ENCODE data around the gene FRS2.
A peak's percentile ranks its signal among the peaks of the same experiment; 100 is the strongest.

FRS2 gene

GRCh38 chr12:69459477-69459876 lies 10.7 kb upstream of the FRS2 start:
- peak; percentile 9 for FAIRE-seq
- no peak for DNase-seq (ENCODE audit: insufficient read length, low spot score)

GRCh38 chr12:69464428-69464827 lies 5.8 kb upstream of the FRS2 start:
- DNase-seq (ENCODE audit: insufficient read length, low spot score) = no peak
- FAIRE-seq = no peak

GRCh38 chr12:69466867-69467266 lies 3.3 kb upstream of the FRS2 start:
- no peak for FAIRE-seq
- DNase-seq (ENCODE audit: insufficient read length, low spot score) = no peak

- FAIRE-seq = no peak
- DNase-seq (ENCODE audit: insufficient read length, low spot score) = no peak
Observed at GRCh38 chr12:69467366-69467765, 2.8 kb upstream of the FRS2 start.

GRCh38 chr12:69468237-69469026 lies 1.8 kb upstream of the FRS2 start:
- FAIRE-seq (no peak), DNase-seq (ENCODE audit: insufficient read length, low spot score) (no peak)

GRCh38 chr12:69469854-69470188 lies 367 bp upstream of the FRS2 start:
- FAIRE-seq (no peak), DNase-seq (ENCODE audit: insufficient read length, low spot score) (no peak)

- DNase-seq (ENCODE audit: insufficient read length, low spot score) = no peak
- no peak for FAIRE-seq
Observed at GRCh38 chr12:69471076-69471430, 865 bp downstream of the FRS2 start.

- DNase-seq (ENCODE audit: insufficient read length, low spot score) = no peak
- FAIRE-seq = no peak
Observed at GRCh38 chr12:69471667-69472385, 1.6 kb downstream of the FRS2 start.

GRCh38 chr12:69473262-69473661 lies 3.1 kb downstream of the FRS2 start:
- DNase-seq (ENCODE audit: insufficient read length, low spot score) (no peak), FAIRE-seq (no peak)

GRCh38 chr12:69474456-69474855 lies 4.3 kb downstream of the FRS2 start:
- DNase-seq (ENCODE audit: insufficient read length, low spot score) (no peak), FAIRE-seq (no peak)

GRCh38 chr12:69475237-69475975 lies 5.2 kb downstream of the FRS2 start:
- FAIRE-seq (no peak), DNase-seq (ENCODE audit: insufficient read length, low spot score) (no peak)

- FAIRE-seq (no peak), DNase-seq (ENCODE audit: insufficient read length, low spot score) (no peak)
Observed at GRCh38 chr12:69476276-69477017, 6.3 kb downstream of the FRS2 start.

GRCh38 chr12:69479675-69480074 lies 9.5 kb downstream of the FRS2 start:
- DNase-seq (ENCODE audit: insufficient read length, low spot score) = no peak
- no peak for FAIRE-seq

GRCh38 chr12:69480698-69481097 lies 10.5 kb downstream of the FRS2 start:
- DNase-seq (ENCODE audit: insufficient read length, low spot score) (no peak), FAIRE-seq (no peak)

- DNase-seq (ENCODE audit: insufficient read length, low spot score) = no peak
- FAIRE-seq = no peak
Observed at GRCh38 chr12:69481133-69481532, 10.9 kb downstream of the FRS2 start.

- DNase-seq (ENCODE audit: insufficient read length, low spot score) = no peak
- no peak for FAIRE-seq
Observed at GRCh38 chr12:69483700-69484099, 13.5 kb downstream of the FRS2 start.

- DNase-seq (ENCODE audit: insufficient read length, low spot score) (no peak), FAIRE-seq (no peak)
Observed at GRCh38 chr12:69484428-69484827, 14.2 kb downstream of the FRS2 start.

GRCh38 chr12:69490920-69491643 lies 20.9 kb downstream of the FRS2 start:
- FAIRE-seq (no peak), DNase-seq (ENCODE audit: insufficient read length, low spot score) (no peak)

GRCh38 chr12:69492739-69493138 lies 22.6 kb downstream of the FRS2 start:
- no peak for FAIRE-seq
- no peak for DNase-seq (ENCODE audit: insufficient read length, low spot score)

- FAIRE-seq (no peak), DNase-seq (ENCODE audit: insufficient read length, low spot score) (no peak)
Observed at GRCh38 chr12:69495071-69495470, 24.9 kb downstream of the FRS2 start.

Data from HTR-8/SVneo (cell line).